Right forelimb (tissue), 1 donor: ENCODE results near the gene TRIM7.
"Not testable (repeated sequence)": the region's sequence is repeated elsewhere in the genome, so short reads cannot be mapped to it uniquely, and the experiment has no call there.

Source experiments
- DNase-seq: peaks from one replicate; pipeline ENCODE4 v3.0.0-alpha.2; 2018

Gene TRIM7

GRCh38 chr5:181190711-181191525 is 14.1 kb downstream of the TRIM7 start:
- DNase-seq, result no peak

DNA sequence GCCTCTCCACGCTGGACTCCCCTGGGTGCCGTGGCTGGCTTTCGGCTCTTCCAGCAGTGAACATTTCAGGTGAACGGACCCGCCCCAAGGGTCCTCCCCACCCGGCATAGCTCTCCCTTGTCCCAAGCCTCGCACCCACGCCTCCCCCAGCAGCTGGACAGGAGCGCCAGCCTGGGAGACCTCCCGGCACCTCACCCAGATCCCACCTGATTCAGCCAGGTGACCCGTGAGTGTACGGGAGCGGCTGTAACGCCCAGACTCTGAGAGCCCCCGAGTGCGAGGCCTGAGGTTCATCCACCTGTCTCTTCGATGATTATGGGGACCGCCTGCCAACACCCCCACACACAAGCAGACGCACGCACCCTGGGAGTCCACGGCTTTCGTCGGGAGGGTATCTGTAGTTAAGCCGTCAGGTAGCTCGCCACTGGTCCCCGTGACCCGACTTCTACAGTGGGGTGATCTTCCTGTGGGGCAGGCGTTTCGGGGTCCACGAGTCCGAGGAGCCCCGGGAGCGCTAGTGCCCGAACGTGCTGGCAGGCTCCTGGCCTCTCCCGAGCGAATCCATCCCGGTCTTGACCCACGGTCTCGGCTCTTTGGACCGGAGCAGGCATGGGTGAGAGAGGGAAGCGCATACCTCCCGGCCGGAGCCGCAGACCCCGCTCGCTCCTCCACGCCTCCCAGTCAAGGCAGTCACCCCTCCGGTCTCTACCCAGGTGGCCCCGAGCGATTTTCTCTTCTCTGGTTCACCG is 14.9 kb downstream of the TRIM7 start:
- no peak for DNase-seq

DNA sequence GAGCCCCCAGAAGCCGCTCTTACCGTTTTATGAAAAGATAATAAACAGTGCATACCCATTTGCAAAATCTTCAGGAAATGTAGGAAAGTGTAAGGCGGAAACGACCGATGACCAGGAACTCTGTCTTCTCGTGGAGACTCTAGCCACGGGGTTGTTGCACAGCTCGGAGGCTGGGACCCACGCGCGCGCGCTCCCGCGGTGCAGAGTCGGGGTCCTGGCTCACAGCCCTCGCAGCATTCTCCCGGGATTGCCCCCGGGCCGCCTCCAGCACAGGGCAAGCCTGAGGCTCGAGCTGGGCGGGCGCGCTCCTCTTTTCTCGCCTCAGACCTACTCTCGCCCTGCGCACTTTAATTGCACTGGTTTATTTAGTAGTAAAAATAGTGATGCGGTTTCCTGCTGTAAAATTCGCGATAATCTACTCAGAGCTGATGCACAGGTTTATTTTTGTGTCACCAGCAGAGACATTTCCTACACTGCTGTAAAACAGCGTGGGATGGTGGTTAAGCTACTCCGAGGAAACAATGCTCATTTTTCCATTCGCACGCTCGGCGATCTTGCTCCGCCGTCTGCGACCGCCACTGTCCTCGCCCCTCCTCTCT is 15.5 kb downstream of the TRIM7 start:
- peak; percentile 64 for DNase-seq

DNA sequence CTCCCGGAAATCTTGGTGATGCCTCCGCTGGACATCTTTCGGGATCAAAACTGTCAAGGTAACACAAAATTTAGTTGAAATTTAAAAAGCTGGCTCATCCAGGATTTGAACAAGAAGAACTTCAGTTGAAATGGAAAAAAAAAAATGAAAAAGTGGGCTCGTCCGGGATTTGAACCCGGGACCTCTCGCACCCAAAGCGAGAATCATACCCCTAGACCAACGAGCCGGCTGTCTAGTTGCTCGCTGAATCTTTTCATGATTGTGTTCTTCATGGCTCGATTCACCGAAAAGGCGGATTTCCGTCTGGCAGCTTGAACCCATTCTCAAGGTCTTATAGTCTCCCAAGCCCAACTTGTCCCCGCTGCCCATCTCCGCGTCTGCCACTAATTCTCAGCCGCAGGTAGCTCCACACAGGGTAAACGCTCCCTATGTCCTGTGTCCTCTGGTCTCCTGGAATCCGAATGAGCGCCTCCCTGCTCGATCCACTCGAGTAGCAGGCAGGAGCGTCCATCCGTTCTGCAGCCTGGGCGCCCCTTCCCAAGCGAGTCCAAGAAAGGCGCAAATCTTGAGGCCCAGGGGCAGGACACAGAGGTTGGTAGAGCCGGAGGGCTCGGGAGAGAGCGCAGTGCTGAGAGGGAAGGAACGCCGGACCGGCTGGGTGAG is 16.2 kb downstream of the TRIM7 start:
- DNase-seq, result peak; percentile 91

GRCh38 chr5:181187500-181188213 is 17.3 kb downstream of the TRIM7 start:
- peak; percentile 88 for DNase-seq

- DNase-seq, result no peak
These were observed 18.0 kb downstream of the TRIM7 start for GRCh38 chr5:181186986-181187499.

GRCh38 chr5:181186022-181186421 is 19.0 kb downstream of the TRIM7 start:
- DNase-seq, result no peak

DNA sequence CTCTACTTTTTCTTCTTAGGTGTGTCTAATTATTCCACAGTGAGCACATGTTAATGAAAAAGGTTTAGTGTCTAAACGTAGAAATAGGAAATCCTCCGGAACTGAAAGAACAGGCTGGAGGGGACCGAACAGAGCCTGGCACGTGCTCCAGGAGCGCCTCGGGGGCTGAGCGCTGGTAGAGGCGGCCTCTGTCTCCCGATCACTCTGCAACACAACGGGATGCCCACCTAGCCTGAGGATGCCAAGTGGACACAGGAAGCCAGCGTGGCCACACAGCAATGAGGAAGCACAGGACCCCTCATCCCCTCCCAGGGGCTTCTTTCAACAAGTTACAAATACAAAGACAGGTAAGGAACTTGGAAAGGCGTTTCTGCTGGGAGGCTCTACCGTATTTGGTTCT is 19.4 kb downstream of the TRIM7 start:
- no peak for DNase-seq

DNA sequence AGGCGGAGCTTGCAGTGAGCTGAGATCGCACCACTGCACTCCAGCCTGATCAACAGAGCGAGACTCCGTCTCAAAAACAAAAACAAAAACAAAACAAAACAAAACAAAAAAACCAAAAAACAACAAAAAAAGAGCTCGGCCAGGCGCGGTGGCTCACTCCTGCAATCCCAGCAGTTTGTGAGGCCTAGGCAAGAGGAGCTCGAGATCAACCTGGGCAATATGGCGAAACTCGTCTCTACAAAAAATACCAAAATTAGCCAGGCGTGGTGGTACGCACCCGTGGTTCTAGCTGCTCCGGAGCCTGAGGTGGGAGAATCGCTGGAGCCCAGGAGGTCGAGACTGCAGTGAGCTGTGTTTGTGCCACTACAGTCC is 20.2 kb downstream of the TRIM7 start:
- no peak for DNase-seq

DNA sequence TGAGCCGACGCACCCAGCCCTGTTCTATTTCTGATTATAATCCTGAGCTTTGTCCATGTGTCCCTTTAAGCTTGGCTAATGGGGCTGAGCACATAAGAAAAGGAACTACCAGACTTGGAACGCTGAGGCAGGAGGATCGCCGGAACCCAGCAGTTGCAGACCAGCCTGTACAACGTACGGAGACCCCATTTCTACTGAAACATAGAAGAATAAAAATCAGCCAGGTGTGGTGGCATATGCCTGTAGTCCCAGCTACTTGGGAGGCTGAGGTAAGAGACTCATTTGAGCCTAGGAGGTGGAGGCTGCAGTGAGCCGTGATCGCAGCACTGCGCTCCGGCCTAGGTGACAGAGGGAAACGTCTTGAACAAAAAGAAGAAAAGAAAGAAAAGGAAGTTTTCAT is 22.3 kb downstream of the TRIM7 start:
- DNase-seq, result no peak

GRCh38 chr5:181181650-181182565 is 23.1 kb downstream of the TRIM7 start:
- peak; percentile 69 for DNase-seq

GRCh38 chr5:181177559-181177958 is 27.4 kb downstream of the TRIM7 start:
- not testable (repeated sequence) for DNase-seq

- DNase-seq, result no peak
These were observed 28.6 kb downstream of the TRIM7 start for GRCh38 chr5:181176254-181176952.

DNA sequence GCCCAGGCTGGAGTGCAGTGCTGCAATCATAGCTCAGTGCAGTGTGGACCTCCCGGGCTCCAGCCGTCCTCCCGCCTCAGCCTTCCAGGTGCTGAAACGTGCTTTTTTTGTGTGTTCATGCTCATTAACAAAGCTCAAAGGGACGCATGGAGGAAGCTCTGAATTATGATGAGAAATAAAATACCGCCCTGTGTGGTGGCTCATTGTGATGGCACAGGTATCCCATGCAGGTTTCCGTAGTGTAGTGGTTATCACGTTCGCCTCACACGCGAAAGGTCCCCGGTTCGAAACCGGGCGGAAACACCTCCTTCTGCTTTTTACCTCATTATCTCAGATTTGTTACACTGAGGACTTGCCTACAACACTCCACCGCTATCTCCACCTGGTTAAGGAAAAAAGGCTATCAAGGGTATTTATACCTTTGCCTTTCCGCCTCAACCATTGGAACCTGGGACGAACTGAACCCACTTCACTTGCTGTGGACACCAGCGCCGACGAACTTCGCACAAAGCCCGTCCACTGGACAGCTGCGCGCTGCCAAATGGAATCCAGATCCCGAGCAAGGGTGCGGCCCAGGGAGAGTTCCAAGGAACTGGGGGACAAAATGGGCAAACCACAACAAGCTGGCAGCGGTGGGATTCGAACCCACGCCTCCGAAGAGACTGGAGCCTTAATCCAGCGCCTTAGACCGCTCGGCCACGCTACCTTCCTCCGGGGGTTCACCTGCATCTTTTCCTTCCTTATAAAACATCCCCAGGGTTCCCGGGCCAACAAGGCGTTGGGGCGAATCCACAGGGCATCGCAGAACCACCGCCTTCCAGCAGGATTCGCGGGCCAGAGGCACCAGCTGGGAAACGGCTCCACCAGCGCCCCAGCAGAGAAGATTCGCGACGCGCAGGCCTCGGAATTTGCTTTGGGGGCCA is 31.3 kb downstream of the TRIM7 start:
- DNase-seq, result no peak

GRCh38 chr5:181173027-181173419 is 32.0 kb downstream of the TRIM7 start:
- DNase-seq, result no peak

GRCh38 chr5:181171782-181172181 is 33.2 kb downstream of the TRIM7 start:
- DNase-seq, result no peak

GRCh38 chr5:181170996-181171395 is 34.0 kb downstream of the TRIM7 start:
- no peak for DNase-seq

DNA sequence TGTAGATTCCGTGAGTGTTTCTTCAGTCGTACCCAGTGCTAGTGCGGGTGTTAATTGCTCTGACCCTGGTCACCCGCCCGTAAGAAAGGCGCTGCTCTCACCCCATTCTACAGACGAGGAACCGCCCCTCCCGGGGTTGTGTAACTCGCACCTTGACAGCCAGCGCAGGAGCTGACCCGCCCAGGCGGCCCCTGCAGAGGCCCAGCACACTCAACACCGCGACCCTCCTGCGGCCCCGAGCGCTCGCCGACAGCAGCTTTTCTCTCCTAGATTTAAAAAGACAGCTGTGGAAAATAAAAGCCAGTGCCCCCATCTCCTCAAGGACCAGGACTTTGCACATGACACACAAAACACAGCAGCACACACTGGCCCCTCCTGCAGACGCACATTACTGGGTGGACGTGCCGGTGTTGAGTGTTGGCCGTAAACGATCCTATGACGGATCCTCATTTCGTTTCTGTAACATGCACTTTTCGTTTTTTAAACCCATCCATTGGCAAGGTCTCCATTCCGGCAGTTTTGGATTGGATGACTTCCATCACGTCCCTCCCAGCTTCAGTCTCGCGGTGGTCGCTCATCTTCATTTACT is 34.7 kb downstream of the TRIM7 start:
- DNase-seq, result no peak
